Omental fat pad (tissue), 4 donors: ENCODE results near the gene BCL6. TPM values are rescaled to one million over a fixed set of nuclear protein-coding genes. Genes with fewer than 3 reads are reported as not detected.

Experiments
- ATAC-seq: fragments of 150-250 bp; one replicate; pipeline ENCODE4 v1.9.1; 2016; ENCODE audit warnings: mild to moderate bottlenecking, moderate library complexity; ENCODE audit not compliant: low FRiP score
- DNase-seq: peaks from one replicate; pipeline ENCODE4 v3.0.0-alpha.2; 2019; ENCODE audit warnings: low spot score
- total RNA-seq, 4 donors: library from RNA; depleted of rRNA; stranded (reverse); fragments of >200 nt; gene quantifications; one replicate each; pipeline ENCODE4 v1.1.0, GENCODE V29; 2016
- TF ChIP-seq, protein P1 (sequence below), 3 donors: fragments of 450-650 bp; IDR thresholded peaks; one replicate each; pipeline ENCODE4 v1.5.1; 2016 to 2017; ENCODE audit warnings: antibody characterized with exemption in 3 of 3, mild to moderate bottlenecking in 3 of 3, moderate library complexity in 2 of 3

The BCL6 gene
- total RNA-seq, 4 donors from 2014 or later = 148 to 323 (median 179) TPM

DNA sequence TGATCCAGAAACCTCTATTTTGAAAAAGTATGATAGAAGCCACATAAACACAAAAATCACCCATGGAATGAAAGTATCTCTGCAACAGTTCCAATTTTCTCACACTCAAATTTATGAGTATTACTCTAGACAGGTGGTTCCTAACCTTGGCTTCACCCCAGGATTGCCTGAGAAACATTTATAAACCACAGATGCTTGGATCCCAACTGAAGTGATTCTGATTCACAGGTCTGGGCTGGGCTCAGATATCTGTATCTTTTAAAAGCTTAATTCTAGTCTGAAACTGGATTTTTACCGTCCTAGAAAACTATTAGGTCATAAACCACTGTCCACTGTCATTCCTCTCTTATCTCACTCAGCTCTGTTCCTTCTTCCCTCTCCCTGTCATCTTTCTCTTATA, 67.7 kb downstream of the BCL6 start:
- TF ChIP-seq, protein P1, sequence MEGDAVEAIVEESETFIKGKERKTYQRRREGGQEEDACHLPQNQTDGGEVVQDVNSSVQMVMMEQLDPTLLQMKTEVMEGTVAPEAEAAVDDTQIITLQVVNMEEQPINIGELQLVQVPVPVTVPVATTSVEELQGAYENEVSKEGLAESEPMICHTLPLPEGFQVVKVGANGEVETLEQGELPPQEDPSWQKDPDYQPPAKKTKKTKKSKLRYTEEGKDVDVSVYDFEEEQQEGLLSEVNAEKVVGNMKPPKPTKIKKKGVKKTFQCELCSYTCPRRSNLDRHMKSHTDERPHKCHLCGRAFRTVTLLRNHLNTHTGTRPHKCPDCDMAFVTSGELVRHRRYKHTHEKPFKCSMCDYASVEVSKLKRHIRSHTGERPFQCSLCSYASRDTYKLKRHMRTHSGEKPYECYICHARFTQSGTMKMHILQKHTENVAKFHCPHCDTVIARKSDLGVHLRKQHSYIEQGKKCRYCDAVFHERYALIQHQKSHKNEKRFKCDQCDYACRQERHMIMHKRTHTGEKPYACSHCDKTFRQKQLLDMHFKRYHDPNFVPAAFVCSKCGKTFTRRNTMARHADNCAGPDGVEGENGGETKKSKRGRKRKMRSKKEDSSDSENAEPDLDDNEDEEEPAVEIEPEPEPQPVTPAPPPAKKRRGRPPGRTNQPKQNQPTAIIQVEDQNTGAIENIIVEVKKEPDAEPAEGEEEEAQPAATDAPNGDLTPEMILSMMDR (IDR thresholded peaks at IDR 0.05) = no peak
- ATAC-seq (no peak), DNase-seq (no peak)

DNA sequence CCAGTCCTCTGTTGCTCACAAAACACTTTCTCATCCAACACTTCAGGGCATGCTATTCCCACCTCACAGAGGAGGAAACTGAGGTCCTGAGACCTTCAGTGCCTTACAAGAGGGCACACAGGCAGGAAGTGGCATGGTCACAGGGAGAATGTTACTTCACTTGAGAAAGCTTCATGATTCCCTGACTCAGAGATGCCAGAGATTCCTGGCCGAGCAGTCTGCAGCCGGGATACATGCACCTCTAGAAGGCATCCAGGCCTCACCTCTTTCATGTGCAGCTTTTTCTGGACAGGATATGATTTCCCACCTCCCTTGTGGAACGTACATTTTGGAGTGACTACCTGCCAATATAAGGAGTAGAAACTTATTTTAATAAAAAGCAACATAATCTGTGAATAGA, 72.3 kb downstream of the BCL6 start:
- TF ChIP-seq, protein P1 (IDR thresholded peaks at IDR 0.05) = no peak
- DNase-seq (no peak), ATAC-seq (no peak)

Other genes with a start within 250 kb of the BCL6 start
- gene SST, start 75.1 kb downstream of the BCL6 start, total RNA-seq = not detected
- gene RTP2, start 42.9 kb downstream of the BCL6 start, total RNA-seq = not detected